Spleen (tissue), 11 donors: ENCODE measurements around the gene SAYSD1. TPM values are rescaled to one million over a fixed set of nuclear protein-coding genes. Genes with fewer than 3 reads are reported as not detected.

Experiments
- DNase-seq: peaks from one replicate; pipeline ENCODE4 v3.0.0-alpha.2; 2020
- H3K27ac ChIP-seq, 8 donors: fragments of 200-600 bp; sonication (generic) in 7 of 8; 1 replicate in 4 of 8; 2 replicates in 4 of 8; pipeline versions ENCODE4 v1.5.0 to v1.8.0; 2016 to 2021; ENCODE audit warnings: inconsistent platforms in 4 of 8, mild to moderate bottlenecking in 4 of 8, moderate library complexity in 1 of 8
- H3K27me3 ChIP-seq, 7 donors: fragments of 200-600 bp; sonication (generic) in 6 of 7; replicated peaks in 1 of 7; 1 replicate in 4 of 7; 2 replicates in 3 of 7; pipeline versions ENCODE4 v1.5.0 to v1.8.0; 2016 to 2021; ENCODE audit warnings: inconsistent platforms in 3 of 7, mild to moderate bottlenecking in 1 of 7
- H3K36me3 ChIP-seq, 6 donors: fragments of 200-600 bp; sonication (generic) in 5 of 6; 1 replicate in 4 of 6; 2 replicates in 2 of 6; pipeline versions ENCODE4 v1.5.0 to v1.8.0; 2016 to 2021; ENCODE audit warnings: inconsistent platforms in 2 of 6
- H3K4me1 ChIP-seq, 6 donors: fragments of 200-600 bp; sonication (generic) in 5 of 6; 1 replicate in 3 of 6; 2 replicates in 3 of 6; pipeline versions ENCODE4 v1.5.0 to v1.8.0; 2016 to 2021; ENCODE audit warnings: inconsistent platforms in 3 of 6
- H3K4me3 ChIP-seq, 8 donors: fragments of 200-600 bp; sonication (generic) in 7 of 8; 1 replicate in 4 of 8; 2 replicates in 4 of 8; pipeline versions ENCODE4 v1.5.0 to v1.8.0; 2016 to 2021; ENCODE audit warnings: inconsistent platforms in 4 of 8, mild to moderate bottlenecking in 4 of 8, moderate library complexity in 2 of 8
- H3K9me3 ChIP-seq, 8 donors: fragments of 200-600 bp; sonication (generic) in 7 of 8; 1 replicate in 4 of 8; 2 replicates in 4 of 8; pipeline versions ENCODE4 v1.5.0 to v1.8.0; 2016 to 2021; ENCODE audit warnings: inconsistent platforms in 4 of 8
- CTCF ChIP-seq, 11 experiments: fragments of 200-600 bp in 7 of 11; fragments of 450-650 bp in 4 of 11; sonication (generic) in 4 of 11; IDR thresholded peaks in 8 of 11; conservative IDR thresholded peaks in 3 of 11; 1 replicate in 7 of 11; 2 replicates in 4 of 11; pipeline versions ENCODE4 v1.4.0 to v1.8.0; 2016 to 2021; ENCODE audit warnings: antibody characterized with exemption in 11 of 11, inconsistent platforms in 4 of 11, mild to moderate bottlenecking in 1 of 11
- POLR2A ChIP-seq, 3 donors: fragments of 450-650 bp; IDR thresholded peaks; one replicate each; pipeline ENCODE4 v1.5.1; 2017; ENCODE audit warnings: antibody characterized with exemption in 3 of 3, mild to moderate bottlenecking in 1 of 3
- POLR2AphosphoS5 ChIP-seq, 3 donors: sonication (generic); formaldehyde crosslinking; IDR thresholded peaks; one replicate each; pipeline ENCODE4 v1.5.1; 2017; ENCODE audit warnings: antibody characterized with exemption in 3 of 3
- WGBS, 5 donors: extraction: QIAGEN DNeasy Blood & Tissue Kit in 3 of 5; methylation state at CpG; one replicate each; pipeline versions ENCODE4 v1.1.5 to v1.1.7; 2013 to 2018; 5-methylcytosine and 5-hydroxymethylcytosine counted together
- intact Hi-C: fragments of 100-400 bp; cut with DNase I; formaldehyde crosslinking; loops from one replicate; pipeline ENCODE4 v1.15.0; 2023; ENCODE audit warnings: low total_unique reads
- polyA plus RNA-seq, 3 donors: library from polyadenylated mRNA; stranded (reverse); fragments of 200-250 nt; gene quantifications; one replicate each; pipeline ENCODE4 v1.2.1, GENCODE V29; 2013
- total RNA-seq, 7 donors: library from RNA; depleted of rRNA in 3 of 7; stranded (reverse); fragments of >200 nt in 3 of 7; fragmentation: NEBNext Ultra II Directional in 4 of 7; extraction: Animal tissue kit (Norgen Biotek cat#: 25700) in 4 of 7; gene quantifications; one replicate each; pipeline versions ENCODE4 v1.1.0 to v1.2.1, GENCODE V29; 2016 to 2021
- donor health status: healthy with polysubstance abuse.
- donor health status: DM: no; HTN: no; CAD: no; lungs with moderate emphysema.
- donor health status: DM: no; HTN: no; CAD: no.
- donor health status: Bipolar disorder and iron deficiency.
- donor health status: healthy.
- donor health status: DM: no; HTN: no; CAD: no.
- donor health status: DM: yes; HTN: yes; CAD: no.

Gene SAYSD1
- total and polyA plus RNA-seq, 10 donors = 8.1 to 14.2 (median 13.2) TPM

- WGBS, 5 donors = 67 to 84% (median 78%) methylated on average over 9 of the region's 9 CpGs
- no peak overlapping the region for H3K27ac ChIP-seq
- peak; percentile 33 for DNase-seq
- intact Hi-C loops = no loop called here
- no peaks in the 10 kb centered on the region for H3K4me1 ChIP-seq
- TF ChIP-seq CTCF (IDR thresholded peaks at IDR 0.05 in 8 of 11, conservative IDR thresholded peaks at IDR 0.05 in 3 of 11) = no peak
- TF ChIP-seq POLR2AphosphoS5 (IDR thresholded peaks at IDR 0.05) = no peak
- no peak for TF ChIP-seq POLR2A (IDR thresholded peaks at IDR 0.05)
- H3K9me3 ChIP-seq = no peaks in the 10 kb centered on the region
- H3K27me3 ChIP-seq = peaks cover 0 to 8% (median 0%) of the 10 kb centered on the region in 7 donors
- no peaks in the 10 kb centered on the region for H3K36me3 ChIP-seq
- no peak overlapping the region for H3K4me3 ChIP-seq
These were observed 40.5 kb downstream of the SAYSD1 start for GRCh38 chr6:39074486-39074885.

GRCh38 chr6:39073471-39074355 is 41.3 kb downstream of the SAYSD1 start:
- Histone ChIP-seq H3K36me3 (no peaks in the 10 kb centered on the region), H3K4me3 (no peak overlapping the region), H3K4me1 (no peaks in the 10 kb centered on the region), H3K27ac (no peak overlapping the region), H3K9me3 (no peaks in the 10 kb centered on the region), H3K27me3 (peaks cover 0 to 5% (median 0%) of the 10 kb centered on the region in 7 donors)
- TF ChIP-seq POLR2A (IDR thresholded peaks at IDR 0.05) (no peak), CTCF (IDR thresholded peaks at IDR 0.05 in 8 of 11, conservative IDR thresholded peaks at IDR 0.05 in 3 of 11) (no peak), POLR2AphosphoS5 (IDR thresholded peaks at IDR 0.05) (no peak)
- WGBS, 5 donors = 80 to 94% (median 90%) methylated on average over 13 to 17 of the region's 17 CpGs
- intact Hi-C loops = no loop called here
- DNase-seq = peak; percentile 58

- peak; percentile 37 for DNase-seq
- no peaks in the 10 kb centered on the region for H3K9me3 ChIP-seq
- intact Hi-C loops = no loop called here
- H3K4me1 ChIP-seq = no peaks in the 10 kb centered on the region
- peaks cover 0 to 13% (median 0%) of the 10 kb centered on the region in 7 donors for H3K27me3 ChIP-seq
- no peaks in the 10 kb centered on the region for H3K36me3 ChIP-seq
- no peak overlapping the region for H3K27ac ChIP-seq
- 90 to 95% (median 91%) methylated on average over 9 of the region's 9 CpGs for WGBS, 5 donors
- no peak overlapping the region for H3K4me3 ChIP-seq
- TF ChIP-seq POLR2AphosphoS5 (IDR thresholded peaks at IDR 0.05) = no peak
- no peak for TF ChIP-seq CTCF (IDR thresholded peaks at IDR 0.05 in 8 of 11, conservative IDR thresholded peaks at IDR 0.05 in 3 of 11)
- TF ChIP-seq POLR2A (IDR thresholded peaks at IDR 0.05) = no peak
These were observed 42.2 kb downstream of the SAYSD1 start for GRCh38 chr6:39072830-39073229.

- intact Hi-C loops = no loop called here
- no peak overlapping the region for H3K27ac ChIP-seq
- no peaks in the 10 kb centered on the region for H3K36me3 ChIP-seq
- H3K4me3 ChIP-seq = no peak overlapping the region
- peak; percentile 37 for DNase-seq
- H3K27me3 ChIP-seq = peaks cover 0 to 36% (median 0%) of the 10 kb centered on the region in 7 donors
- no peaks in the 10 kb centered on the region for H3K9me3 ChIP-seq
- WGBS, 5 donors = 67 to 77% (median 73%) methylated on average over 7 of the region's 7 CpGs
- TF ChIP-seq POLR2A (IDR thresholded peaks at IDR 0.05) (no peak), CTCF (IDR thresholded peaks at IDR 0.05 in 8 of 11, conservative IDR thresholded peaks at IDR 0.05 in 3 of 11) (no peak), POLR2AphosphoS5 (IDR thresholded peaks at IDR 0.05) (no peak)
- H3K4me1 ChIP-seq = no peaks in the 10 kb centered on the region
These were observed 46.6 kb downstream of the SAYSD1 start for GRCh38 chr6:39068391-39068790.
